GM23338 (cell line): ENCODE results near the gene EIF5A. TPM values are rescaled to one million over a fixed set of nuclear protein-coding genes. Genes with fewer than 3 reads are reported as not detected.

Source experiments
- ATAC-seq: fragments of 200-7000 bp; cut with Tn5 transposase; 3 replicates; pipeline ENCODE4 v1.9.1; 2020
- DNase-seq: peaks from one replicate; pipeline ENCODE4 v3.0.0-alpha.2; 2015; ENCODE audit warnings: low spot score
- H2AFZ ChIP-seq: fragments of 200-600 bp; sonication (generic); 2 replicates; pipeline ENCODE4 v1.8.0; 2016; ENCODE audit warnings: antibody characterized with exemption, mild to moderate bottlenecking, moderate library complexity
- H3F3A ChIP-seq: fragments of 200-600 bp; sonication (generic); replicated peaks from 2 replicates; pipeline ENCODE4 v1.8.0; 2017; ENCODE audit warnings: antibody characterized with exemption, mixed run types, low read depth
- H3K27ac ChIP-seq: fragments of 200-600 bp; sonication (generic); 2 replicates; pipeline ENCODE4 v1.6.1; 2016; ENCODE audit warnings: low read depth
- H3K27me3 ChIP-seq: fragments of 200-600 bp; sonication (generic); 2 replicates; pipeline ENCODE4 v1.8.0; 2016; ENCODE audit warnings: mild to moderate bottlenecking, mixed run types, moderate library complexity; ENCODE audit not compliant: insufficient read depth
- H3K36me3 ChIP-seq: fragments of 200-600 bp; sonication (generic); 2 replicates; pipeline ENCODE4 v1.8.0; 2016; ENCODE audit warnings: mild to moderate bottlenecking; ENCODE audit not compliant: insufficient read depth
- H3K4me1 ChIP-seq: fragments of 200-600 bp; sonication (generic); 2 replicates; pipeline ENCODE4 v1.8.0; 2016; ENCODE audit warnings: mild to moderate bottlenecking, moderate library complexity; ENCODE audit not compliant: insufficient read depth
- H3K4me2 ChIP-seq: fragments of 200-600 bp; sonication (generic); 2 replicates; pipeline ENCODE4 v1.7.1; 2017; ENCODE audit warnings: mixed run types
- H3K4me3 ChIP-seq: fragments of 200-600 bp; sonication (generic); 2 replicates; pipeline ENCODE4 v1.6.1; 2016; ENCODE audit warnings: mixed run types
- H3K79me2 ChIP-seq: fragments of 200-600 bp; sonication (generic); replicated peaks from 2 replicates; pipeline ENCODE4 v1.8.0; 2017; ENCODE audit warnings: mild to moderate bottlenecking; ENCODE audit not compliant: insufficient read depth
- H3K9me2 ChIP-seq: fragments of 200-600 bp; sonication (generic); 2 replicates; pipeline ENCODE4 v1.8.0; 2017; ENCODE audit not compliant: insufficient read depth
- H4K20me1 ChIP-seq: fragments of 200-600 bp; sonication (generic); replicated peaks from 2 replicates; pipeline ENCODE4 v1.8.0; 2017; ENCODE audit warnings: mild to moderate bottlenecking; ENCODE audit not compliant: insufficient read depth
- H3K27ac Mint-ChIP-seq: 2 replicates; pipeline ENCODE4 v1.8.0; 2020; ENCODE audit warnings: inconsistent platforms, mild to moderate bottlenecking, moderate library complexity, mixed read lengths
- H3K27me3 Mint-ChIP-seq: 3 replicates; pipeline ENCODE4 v1.8.0; 2022; ENCODE audit warnings: low read depth, mild to moderate bottlenecking, moderate library complexity, mixed read lengths, inconsistent platforms; ENCODE audit not compliant: insufficient read depth, poor library complexity
- H3K36me3 Mint-ChIP-seq: 3 replicates; pipeline ENCODE4 v1.8.0; 2021; ENCODE audit warnings: low read depth, mild to moderate bottlenecking, inconsistent platforms, moderate library complexity, mixed read lengths
- H3K4me1 Mint-ChIP-seq: 3 replicates; pipeline ENCODE4 v1.8.0; 2020; ENCODE audit warnings: mild to moderate bottlenecking, inconsistent platforms, mixed read lengths
- H3K4me3 Mint-ChIP-seq: 3 replicates; pipeline ENCODE4 v1.8.0; 2021; ENCODE audit warnings: moderate library complexity, mild to moderate bottlenecking, inconsistent platforms, mixed read lengths
- H3K9me3 Mint-ChIP-seq: 3 replicates; pipeline ENCODE4 v1.8.0; 2020; ENCODE audit warnings: moderate library complexity, mild to moderate bottlenecking, inconsistent platforms, mixed read lengths
- CREB1 ChIP-seq: fragments of 250-450 bp; sonication (Bioruptor Pico); IDR thresholded peaks from 2 replicates; pipeline ENCODE4 v1.5.0; 2020; ENCODE audit warnings: low read depth, mild to moderate bottlenecking, moderate library complexity
- ETS1 ChIP-seq: IDR thresholded peaks from 2 replicates; pipeline ENCODE4 v1.6.1; 2016; ENCODE audit warnings: antibody characterized with exemption
- EZH2phosphoT487 ChIP-seq: fragments of 200-600 bp; sonication (generic); IDR thresholded peaks from one replicate; pipeline ENCODE4 v1.8.1; 2018; ENCODE audit warnings: antibody characterized with exemption; ENCODE audit not compliant: unreplicated experiment
- JUNB ChIP-seq: IDR thresholded peaks from one replicate; pipeline ENCODE4 v1.6.1; 2016; ENCODE audit warnings: antibody characterized with exemption; ENCODE audit not compliant: unreplicated experiment
- NANOG ChIP-seq: IDR thresholded peaks from 2 replicates; pipeline ENCODE4 v1.6.1; 2016; ENCODE audit warnings: antibody characterized with exemption, borderline replicate concordance
- POLR2AphosphoS5 ChIP-seq: IDR thresholded peaks from 2 replicates; pipeline ENCODE4 v1.6.1; 2016; ENCODE audit warnings: antibody characterized with exemption, low read depth
- STAT1 ChIP-seq: IDR thresholded peaks from one replicate; pipeline ENCODE4 v1.6.1; 2016; ENCODE audit warnings: antibody characterized with exemption; ENCODE audit not compliant: unreplicated experiment
- ZNF114 ChIP-seq: fragments of 250-450 bp; sonication (Bioruptor Pico); IDR thresholded peaks from 2 replicates; pipeline ENCODE4 v1.5.0; 2020; ENCODE audit warnings: mild to moderate bottlenecking, moderate library complexity
- ZNF331 ChIP-seq: fragments of 250-450 bp; sonication (Bioruptor Pico); IDR thresholded peaks from 2 replicates; pipeline ENCODE4 v1.5.0; 2020; ENCODE audit warnings: low read depth, mild to moderate bottlenecking, moderate library complexity
- polyA plus RNA-seq: library from polyadenylated mRNA; unstranded; fragments of >200 nt; fragmentation: Nextera tagmentation; extraction: Ambion mirVana; gene quantifications from 2 replicates; pipeline ENCODE4 v1.2.1, GENCODE V29; 2016
- total RNA-seq: library from RNA; depleted of rRNA; stranded (reverse); fragments of >200 nt; shearing (Covaris generic); gene quantifications from 2 replicates; pipeline ENCODE4 v1.2.3, GENCODE V29; 2014
- TF ChIP-seq, protein P1 (sequence below): fragments of 250-450 bp; sonication (Bioruptor Pico); IDR thresholded peaks from 2 replicates; pipeline ENCODE4 v1.5.0; 2020; ENCODE audit warnings: mild to moderate bottlenecking, moderate library complexity

EIF5A gene
- total and polyA plus RNA-seq, 2 experiments from 2014 or later = 833 to 1,562 TPM

GRCh38 chr17:7281953-7282751 lies 25.3 kb upstream of the EIF5A start:
- H3K9me3 Mint-ChIP-seq = no peaks in the 10 kb centered on the region; the same call in 2 of the 3 replicates
- H3K27me3 ChIP-seq = peaks cover 10% of the 10 kb centered on the region
- peak overlapping the region; percentile 74 for H2AFZ ChIP-seq
- no peak overlapping the region for H3K27ac ChIP-seq
- H4K20me1 ChIP-seq = peaks cover 3% of the 10 kb centered on the region; the same call in 1 of the 2 replicates
- H3K27me3 Mint-ChIP-seq = peaks cover 19% of the 10 kb centered on the region
- H3K4me3 Mint-ChIP-seq = peak overlapping the region; percentile 59
- H3K4me1 ChIP-seq = peaks cover 13% of the 10 kb centered on the region; the same call in 1 of the 2 replicates
- peaks cover 5% of the 10 kb centered on the region; the same call in 1 of the 2 replicates for H3K36me3 ChIP-seq
- DNase-seq (peak; percentile 45), ATAC-seq (peak; percentile 6)
- peak overlapping the region; percentile 89 for H3K4me3 ChIP-seq
- H3K27ac Mint-ChIP-seq = no peak overlapping the region
- no peaks in the 10 kb centered on the region for H3K9me2 ChIP-seq
- H3K79me2 ChIP-seq = no peaks in the 10 kb centered on the region
- peak overlapping the region; percentile 86 for H3K4me2 ChIP-seq
- peaks cover 15% of the 10 kb centered on the region; the same call in 1 of the 2 replicates for H3F3A ChIP-seq
- TF ChIP-seq JUNB (no peak), STAT1 (no peak), POLR2AphosphoS5 (no peak), NANOG (no peak), ZNF331 (CRISPR knock-in tag) (no peak), ZNF114 (CRISPR knock-in tag) (no peak), EZH2phosphoT487 (no peak)
- peaks cover 7% of the 10 kb centered on the region for H3K36me3 Mint-ChIP-seq
- peaks cover 24% of the 10 kb centered on the region for H3K4me1 Mint-ChIP-seq

DNA sequence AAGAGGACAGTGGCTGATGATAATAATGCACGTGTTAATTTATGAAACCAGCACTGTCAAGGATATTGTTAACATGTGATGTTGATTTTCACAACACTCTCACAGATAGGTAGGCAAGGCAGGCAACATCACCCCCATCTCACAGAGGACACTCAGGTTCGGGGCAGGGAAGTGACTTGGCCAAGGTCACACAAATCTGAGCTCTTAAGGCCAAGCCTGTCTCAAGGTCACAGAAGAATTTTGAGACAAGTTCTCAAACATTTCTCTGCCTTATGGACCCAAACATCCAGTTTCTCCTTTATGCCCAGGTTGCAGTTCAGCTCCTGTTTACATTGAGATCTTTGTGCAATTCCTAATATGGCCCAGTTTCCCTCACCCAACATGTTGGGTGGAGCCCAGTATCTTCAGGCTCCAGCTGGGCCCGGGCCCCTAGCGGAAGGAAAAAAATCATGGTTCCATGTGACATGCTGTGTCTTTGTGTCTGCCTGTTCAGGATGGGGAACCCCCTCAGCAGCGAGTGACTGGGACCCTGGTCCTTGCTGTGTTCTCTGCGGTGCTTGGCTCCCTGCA lies 24.6 kb upstream of the EIF5A start:
- Histone ChIP-seq H3K4me3 (peak overlapping the region; percentile 89), H3K79me2 (no peaks in the 10 kb centered on the region), H4K20me1 (peaks cover 3% of the 10 kb centered on the region; the same call in 1 of the 2 replicates), H2AFZ (no peak overlapping the region), H3K9me2 (no peaks in the 10 kb centered on the region), H3F3A (peaks cover 15% of the 10 kb centered on the region; the same call in 1 of the 2 replicates), H3K4me2 (peak overlapping the region; percentile 86), H3K27ac (no peak overlapping the region), H3K36me3 (peaks cover 5% of the 10 kb centered on the region; the same call in 1 of the 2 replicates), H3K4me1 (peaks cover 13% of the 10 kb centered on the region; the same call in 1 of the 2 replicates), H3K27me3 (peaks cover 10% of the 10 kb centered on the region)
- H3K4me1 Mint-ChIP-seq = peaks cover 24% of the 10 kb centered on the region
- peak overlapping the region; percentile 59 for H3K4me3 Mint-ChIP-seq
- H3K36me3 Mint-ChIP-seq = peaks cover 8% of the 10 kb centered on the region
- H3K27ac Mint-ChIP-seq = no peak overlapping the region
- TF ChIP-seq CREB1 (CRISPR knock-in tag) = no peak
- TF ChIP-seq ZNF331 (CRISPR knock-in tag) = no peak
- no peak for TF ChIP-seq ZNF114 (CRISPR knock-in tag)
- TF ChIP-seq POLR2AphosphoS5 = no peak
- no peak for TF ChIP-seq ETS1
- TF ChIP-seq, protein P1, sequence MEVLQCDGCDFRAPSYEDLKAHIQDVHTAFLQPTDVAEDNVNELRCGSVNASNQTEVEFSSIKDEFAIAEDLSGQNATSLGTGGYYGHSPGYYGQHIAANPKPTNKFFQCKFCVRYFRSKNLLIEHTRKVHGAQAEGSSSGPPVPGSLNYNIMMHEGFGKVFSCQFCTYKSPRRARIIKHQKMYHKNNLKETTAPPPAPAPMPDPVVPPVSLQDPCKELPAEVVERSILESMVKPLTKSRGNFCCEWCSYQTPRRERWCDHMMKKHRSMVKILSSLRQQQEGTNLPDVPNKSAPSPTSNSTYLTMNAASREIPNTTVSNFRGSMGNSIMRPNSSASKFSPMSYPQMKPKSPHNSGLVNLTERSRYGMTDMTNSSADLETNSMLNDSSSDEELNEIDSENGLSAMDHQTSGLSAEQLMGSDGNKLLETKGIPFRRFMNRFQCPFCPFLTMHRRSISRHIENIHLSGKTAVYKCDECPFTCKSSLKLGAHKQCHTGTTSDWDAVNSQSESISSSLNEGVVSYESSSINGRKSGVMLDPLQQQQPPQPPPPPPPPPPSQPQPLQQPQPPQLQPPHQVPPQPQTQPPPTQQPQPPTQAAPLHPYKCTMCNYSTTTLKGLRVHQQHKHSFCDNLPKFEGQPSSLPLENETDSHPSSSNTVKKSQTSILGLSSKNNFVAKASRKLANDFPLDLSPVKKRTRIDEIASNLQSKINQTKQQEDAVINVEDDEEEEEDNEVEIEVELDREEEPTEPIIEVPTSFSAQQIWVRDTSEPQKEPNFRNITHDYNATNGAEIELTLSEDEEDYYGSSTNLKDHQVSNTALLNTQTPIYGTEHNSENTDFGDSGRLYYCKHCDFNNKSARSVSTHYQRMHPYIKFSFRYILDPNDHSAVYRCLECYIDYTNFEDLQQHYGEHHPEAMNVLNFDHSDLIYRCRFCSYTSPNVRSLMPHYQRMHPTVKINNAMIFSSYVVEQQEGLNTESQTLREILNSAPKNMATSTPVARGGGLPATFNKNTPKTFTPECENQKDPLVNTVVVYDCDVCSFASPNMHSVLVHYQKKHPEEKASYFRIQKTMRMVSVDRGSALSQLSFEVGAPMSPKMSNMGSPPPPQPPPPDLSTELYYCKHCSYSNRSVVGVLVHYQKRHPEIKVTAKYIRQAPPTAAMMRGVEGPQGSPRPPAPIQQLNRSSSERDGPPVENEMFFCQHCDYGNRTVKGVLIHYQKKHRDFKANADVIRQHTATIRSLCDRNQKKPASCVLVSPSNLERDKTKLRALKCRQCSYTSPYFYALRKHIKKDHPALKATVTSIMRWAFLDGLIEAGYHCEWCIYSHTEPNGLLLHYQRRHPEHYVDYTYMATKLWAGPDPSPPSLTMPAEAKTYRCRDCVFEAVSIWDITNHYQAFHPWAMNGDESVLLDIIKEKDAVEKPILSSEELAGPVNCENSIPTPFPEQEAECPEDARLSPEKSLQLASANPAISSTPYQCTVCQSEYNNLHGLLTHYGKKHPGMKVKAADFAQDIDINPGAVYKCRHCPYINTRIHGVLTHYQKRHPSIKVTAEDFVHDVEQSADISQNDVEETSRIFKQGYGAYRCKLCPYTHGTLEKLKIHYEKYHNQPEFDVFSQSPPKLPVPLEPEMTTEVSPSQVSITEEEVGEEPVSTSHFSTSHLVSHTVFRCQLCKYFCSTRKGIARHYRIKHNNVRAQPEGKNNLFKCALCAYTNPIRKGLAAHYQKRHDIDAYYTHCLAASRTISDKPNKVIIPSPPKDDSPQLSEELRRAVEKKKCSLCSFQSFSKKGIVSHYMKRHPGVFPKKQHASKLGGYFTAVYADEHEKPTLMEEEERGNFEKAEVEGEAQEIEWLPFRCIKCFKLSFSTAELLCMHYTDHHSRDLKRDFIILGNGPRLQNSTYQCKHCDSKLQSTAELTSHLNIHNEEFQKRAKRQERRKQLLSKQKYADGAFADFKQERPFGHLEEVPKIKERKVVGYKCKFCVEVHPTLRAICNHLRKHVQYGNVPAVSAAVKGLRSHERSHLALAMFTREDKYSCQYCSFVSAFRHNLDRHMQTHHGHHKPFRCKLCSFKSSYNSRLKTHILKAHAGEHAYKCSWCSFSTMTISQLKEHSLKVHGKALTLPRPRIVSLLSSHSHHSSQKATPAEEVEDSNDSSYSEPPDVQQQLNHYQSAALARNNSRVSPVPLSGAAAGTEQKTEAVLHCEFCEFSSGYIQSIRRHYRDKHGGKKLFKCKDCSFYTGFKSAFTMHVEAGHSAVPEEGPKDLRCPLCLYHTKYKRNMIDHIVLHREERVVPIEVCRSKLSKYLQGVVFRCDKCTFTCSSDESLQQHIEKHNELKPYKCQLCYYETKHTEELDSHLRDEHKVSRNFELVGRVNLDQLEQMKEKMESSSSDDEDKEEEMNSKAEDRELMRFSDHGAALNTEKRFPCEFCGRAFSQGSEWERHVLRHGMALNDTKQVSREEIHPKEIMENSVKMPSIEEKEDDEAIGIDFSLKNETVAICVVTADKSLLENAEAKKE = no peak
- ATAC-seq (no peak), DNase-seq (no peak)
- H3K27me3 Mint-ChIP-seq = peaks cover 21% of the 10 kb centered on the region
- no peaks in the 10 kb centered on the region; the same call in 2 of the 3 replicates for H3K9me3 Mint-ChIP-seq
